ENCODE results near the gene CPA5.

The CPA5 gene

GRCh38 chr7:130369110-130369711 lies 24.6 kb downstream of the CPA5 start:
- no peak for TF ChIP-seq CTCF (IDR thresholded peaks at IDR 0.05; ENCODE audit: insufficient read depth, low read length)
- no peak for TF ChIP-seq REST (IDR thresholded peaks at IDR 0.05; ENCODE audit: insufficient replicate concordance, low read depth)
- peak; percentile 60 for TF ChIP-seq POLR2AphosphoS5 (IDR thresholded peaks at IDR 0.05; ENCODE audit: low read depth)
- no peak for TF ChIP-seq GABPA (IDR thresholded peaks at IDR 0.05; ENCODE audit: low read depth)
- peak; percentile 91 for TF ChIP-seq SPI1 (IDR thresholded peaks at IDR 0.05; ENCODE audit: borderline replicate concordance, low read depth)
- DNase-seq (ENCODE audit: low read depth in 1 of 2, low spot score in 1 of 2) = peak; percentile 72 to 85
- Histone ChIP-seq H3K27me3 (ENCODE audit: insufficient read depth, poor library complexity, severe bottlenecking) (no peaks in the 10 kb centered on the region), H3K4me3 (replicated peaks; ENCODE audit: insufficient read depth, low read length) (no peak overlapping the region), H3K27ac (replicated peaks) (peak overlapping the region; percentile 30)

GRCh38 chr7:130369831-130370550 lies 25.4 kb downstream of the CPA5 start:
- Histone ChIP-seq H3K4me3 (replicated peaks; ENCODE audit: insufficient read depth, low read length) (no peak overlapping the region), H3K27me3 (ENCODE audit: insufficient read depth, poor library complexity, severe bottlenecking) (no peaks in the 10 kb centered on the region), H3K27ac (replicated peaks) (peak overlapping the region; percentile 30)
- no peak for DNase-seq (ENCODE audit: low read depth in 1 of 2, low spot score in 1 of 2)
- TF ChIP-seq REST (IDR thresholded peaks at IDR 0.05; ENCODE audit: insufficient replicate concordance, low read depth) (no peak), SPI1 (IDR thresholded peaks at IDR 0.05; ENCODE audit: borderline replicate concordance, low read depth) (no peak), CTCF (IDR thresholded peaks at IDR 0.05; ENCODE audit: insufficient read depth, low read length) (no peak), POLR2AphosphoS5 (IDR thresholded peaks at IDR 0.05; ENCODE audit: low read depth) (no peak), GABPA (IDR thresholded peaks at IDR 0.05; ENCODE audit: low read depth) (no peak)

DNA sequence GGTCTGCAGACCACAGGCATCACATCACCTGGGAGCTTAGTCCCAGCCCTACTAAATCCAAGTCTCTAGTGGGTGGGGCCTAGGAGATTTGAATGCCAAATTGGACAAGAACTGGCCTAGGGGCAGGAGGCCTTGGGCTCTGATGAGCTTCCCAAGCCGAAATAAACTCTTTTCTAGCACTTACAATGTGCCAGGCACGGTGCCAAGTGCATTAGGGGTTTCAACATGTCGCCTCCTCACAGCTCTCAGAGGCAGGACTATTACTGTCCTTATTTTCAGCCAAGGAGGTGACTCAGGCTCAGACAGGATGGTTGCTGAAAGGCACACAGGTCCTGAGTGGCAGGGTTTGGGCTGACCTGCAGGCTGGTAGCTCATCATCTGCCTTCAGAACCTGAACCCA lies 26.4 kb downstream of the CPA5 start:
- Histone ChIP-seq H3K4me3 (replicated peaks; ENCODE audit: insufficient read depth, low read length) (no peak overlapping the region), H3K27ac (replicated peaks) (no peak overlapping the region), H3K27me3 (ENCODE audit: insufficient read depth, poor library complexity, severe bottlenecking) (no peaks in the 10 kb centered on the region)
- DNase-seq (ENCODE audit: low read depth in 1 of 2, low spot score in 1 of 2) = no peak
- TF ChIP-seq CTCF (IDR thresholded peaks at IDR 0.05; ENCODE audit: insufficient read depth, low read length) (no peak), POLR2AphosphoS5 (IDR thresholded peaks at IDR 0.05; ENCODE audit: low read depth) (no peak), GABPA (IDR thresholded peaks at IDR 0.05; ENCODE audit: low read depth) (no peak), SPI1 (IDR thresholded peaks at IDR 0.05; ENCODE audit: borderline replicate concordance, low read depth) (no peak), REST (IDR thresholded peaks at IDR 0.05; ENCODE audit: insufficient replicate concordance, low read depth) (no peak)
